ENCODE measurements around the gene HK1.

DNA sequence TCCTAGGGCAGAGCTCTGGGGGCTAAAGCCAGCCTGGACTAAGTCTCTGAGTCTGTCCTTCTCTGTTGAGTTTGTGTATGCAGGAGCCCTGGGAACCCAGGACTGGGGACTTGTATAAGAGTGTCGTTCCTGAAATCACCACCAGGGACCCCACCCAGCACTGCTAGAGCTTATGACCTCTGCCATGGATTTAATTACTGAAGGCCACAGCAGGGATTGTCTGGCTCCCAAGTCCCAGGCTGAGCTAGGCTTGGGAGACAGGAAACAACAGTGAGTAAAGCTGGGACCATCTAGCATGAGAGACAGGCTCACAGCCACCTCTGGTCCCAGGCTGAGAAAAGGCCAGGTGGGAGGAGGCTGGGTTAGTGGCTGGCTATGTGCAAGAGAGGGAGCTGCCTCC, 171.5 kb downstream of the HK1 start:
- TF ChIP-seq, protein P1, sequence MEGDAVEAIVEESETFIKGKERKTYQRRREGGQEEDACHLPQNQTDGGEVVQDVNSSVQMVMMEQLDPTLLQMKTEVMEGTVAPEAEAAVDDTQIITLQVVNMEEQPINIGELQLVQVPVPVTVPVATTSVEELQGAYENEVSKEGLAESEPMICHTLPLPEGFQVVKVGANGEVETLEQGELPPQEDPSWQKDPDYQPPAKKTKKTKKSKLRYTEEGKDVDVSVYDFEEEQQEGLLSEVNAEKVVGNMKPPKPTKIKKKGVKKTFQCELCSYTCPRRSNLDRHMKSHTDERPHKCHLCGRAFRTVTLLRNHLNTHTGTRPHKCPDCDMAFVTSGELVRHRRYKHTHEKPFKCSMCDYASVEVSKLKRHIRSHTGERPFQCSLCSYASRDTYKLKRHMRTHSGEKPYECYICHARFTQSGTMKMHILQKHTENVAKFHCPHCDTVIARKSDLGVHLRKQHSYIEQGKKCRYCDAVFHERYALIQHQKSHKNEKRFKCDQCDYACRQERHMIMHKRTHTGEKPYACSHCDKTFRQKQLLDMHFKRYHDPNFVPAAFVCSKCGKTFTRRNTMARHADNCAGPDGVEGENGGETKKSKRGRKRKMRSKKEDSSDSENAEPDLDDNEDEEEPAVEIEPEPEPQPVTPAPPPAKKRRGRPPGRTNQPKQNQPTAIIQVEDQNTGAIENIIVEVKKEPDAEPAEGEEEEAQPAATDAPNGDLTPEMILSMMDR (conservative IDR thresholded peaks at IDR 0.05; ENCODE audit: low read length), result peak; percentile 68
- no peak for TF ChIP-seq EZH2phosphoT487 (IDR thresholded peaks at IDR 0.05; ENCODE audit: borderline replicate concordance, low read depth, low read length)
